Gastrocnemius medialis (tissue), 4 donors: ENCODE data around the gene TCERG1L. TPM values are rescaled to one million over a fixed set of nuclear protein-coding genes. Genes with fewer than 3 reads are reported as not detected.

Experiments used
- ATAC-seq, 2 donors: fragments of 150-250 bp; one replicate each; pipeline ENCODE4 v1.9.1; 2016
- DNase-seq, 2 donors: peaks; one replicate each; pipeline ENCODE4 v3.0.0-alpha.2; 2019
- H3K27ac ChIP-seq, 4 donors: fragments of 200-600 bp; sonication (generic); 1 replicate in 1 of 4; 2 replicates in 3 of 4; pipeline ENCODE4 v1.5.1; 2016 to 2018; ENCODE audit warnings: mild to moderate bottlenecking in 2 of 4, moderate library complexity in 1 of 4
- H3K27me3 ChIP-seq, 3 donors: fragments of 200-600 bp; sonication (generic) in 2 of 3; 1 replicate in 1 of 3; 2 replicates in 2 of 3; pipeline versions ENCODE4 v1.5.1 to v1.6.0; 2016 to 2019; ENCODE audit warnings: mild to moderate bottlenecking in 1 of 3, moderate library complexity in 1 of 3
- H3K36me3 ChIP-seq, 2 donors: fragments of 200-600 bp; sonication (generic) in 1 of 2; one replicate each; pipeline ENCODE4 v1.5.1; 2017 to 2018
- H3K4me1 ChIP-seq, 2 donors: fragments of 200-600 bp; sonication (generic) in 1 of 2; one replicate each; pipeline ENCODE4 v1.5.1; 2016 to 2017; ENCODE audit warnings: mild to moderate bottlenecking in 2 of 2
- H3K4me3 ChIP-seq, 4 donors: fragments of 200-600 bp; sonication (generic) in 3 of 4; 1 replicate in 1 of 4; 2 replicates in 3 of 4; pipeline ENCODE4 v1.5.1; 2016 to 2019; ENCODE audit warnings: mild to moderate bottlenecking in 2 of 4
- H3K9me3 ChIP-seq, 3 donors: fragments of 200-600 bp; sonication (generic) in 2 of 3; 1 replicate in 1 of 3; 2 replicates in 2 of 3; pipeline ENCODE4 v1.5.1; 2016 to 2019
- POLR2A ChIP-seq, 2 donors: fragments of 450-650 bp; IDR thresholded peaks; one replicate each; pipeline ENCODE4 v1.6.1; 2017; ENCODE audit warnings: antibody characterized with exemption in 2 of 2, mild to moderate bottlenecking in 2 of 2, moderate library complexity in 2 of 2
- in situ Hi-C, 4 donors: fragments of 200-750 bp; cut with MboI; loops; one replicate each; pipeline versions ENCODE4 v1.15.0 to v1.8.0; 2017; ENCODE audit warnings: low sequenced_read_pairs in 4 of 4
- intact Hi-C: fragments of 100-400 bp; cut with DNase I; formaldehyde crosslinking; loops from one replicate; pipeline ENCODE4 v1.15.1; 2023; ENCODE audit warnings: low total_unique reads
- total RNA-seq, 4 donors: library from RNA; depleted of rRNA; stranded (reverse); fragments of >200 nt; gene quantifications; one replicate each; pipeline versions ENCODE4 v1.1.0 to v1.2.3, GENCODE V29; 2016
- TF ChIP-seq, protein P1 (sequence below), 5 experiments: fragments of 450-650 bp in 3 of 5; fragments of 200-600 bp in 2 of 5; sonication (generic) in 2 of 5; IDR thresholded peaks in 4 of 5; conservative IDR thresholded peaks in 1 of 5; 1 replicate in 4 of 5; 2 replicates in 1 of 5; pipeline ENCODE4 v1.5.1; 2016 to 2019; ENCODE audit warnings: antibody characterized with exemption in 5 of 5, mild to moderate bottlenecking in 3 of 5, moderate library complexity in 3 of 5

TCERG1L gene
- total RNA-seq, 4 donors from 2014 or later, result not detected

DNA sequence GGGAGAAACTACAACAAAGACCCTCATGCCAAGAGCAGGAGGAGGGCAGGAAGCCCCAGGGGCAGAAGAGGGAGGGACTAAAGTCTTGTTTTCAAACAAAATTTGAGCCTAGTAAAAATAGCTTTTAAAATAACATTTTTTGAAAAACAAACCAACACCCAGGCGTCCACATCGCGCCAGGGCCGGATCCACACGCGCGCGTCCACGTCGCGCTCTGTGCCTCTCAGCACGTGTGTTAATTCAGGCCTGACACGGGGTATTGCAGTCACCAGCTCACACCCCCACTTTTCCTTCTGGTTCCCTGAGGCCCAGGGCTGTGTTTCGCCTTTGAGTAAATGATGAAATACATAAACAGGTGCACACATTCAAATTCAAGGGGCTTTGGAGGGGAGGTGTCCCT, 196.2 kb downstream of the TCERG1L start:
- ATAC-seq (no peak), DNase-seq (no peak)
- in situ Hi-C loops, result no loop called here
- Histone ChIP-seq H3K27me3 (peaks cover 0 to 3% (median 0%) of the 10 kb centered on the region in 3 donors), H3K36me3 (no peaks in the 10 kb centered on the region), H3K4me3 (no peak overlapping the region), H3K27ac (no peak overlapping the region), H3K9me3 (no peaks in the 10 kb centered on the region), H3K4me1 (no peaks in the 10 kb centered on the region)
- intact Hi-C loops, result no loop called here
- TF ChIP-seq, protein P1, sequence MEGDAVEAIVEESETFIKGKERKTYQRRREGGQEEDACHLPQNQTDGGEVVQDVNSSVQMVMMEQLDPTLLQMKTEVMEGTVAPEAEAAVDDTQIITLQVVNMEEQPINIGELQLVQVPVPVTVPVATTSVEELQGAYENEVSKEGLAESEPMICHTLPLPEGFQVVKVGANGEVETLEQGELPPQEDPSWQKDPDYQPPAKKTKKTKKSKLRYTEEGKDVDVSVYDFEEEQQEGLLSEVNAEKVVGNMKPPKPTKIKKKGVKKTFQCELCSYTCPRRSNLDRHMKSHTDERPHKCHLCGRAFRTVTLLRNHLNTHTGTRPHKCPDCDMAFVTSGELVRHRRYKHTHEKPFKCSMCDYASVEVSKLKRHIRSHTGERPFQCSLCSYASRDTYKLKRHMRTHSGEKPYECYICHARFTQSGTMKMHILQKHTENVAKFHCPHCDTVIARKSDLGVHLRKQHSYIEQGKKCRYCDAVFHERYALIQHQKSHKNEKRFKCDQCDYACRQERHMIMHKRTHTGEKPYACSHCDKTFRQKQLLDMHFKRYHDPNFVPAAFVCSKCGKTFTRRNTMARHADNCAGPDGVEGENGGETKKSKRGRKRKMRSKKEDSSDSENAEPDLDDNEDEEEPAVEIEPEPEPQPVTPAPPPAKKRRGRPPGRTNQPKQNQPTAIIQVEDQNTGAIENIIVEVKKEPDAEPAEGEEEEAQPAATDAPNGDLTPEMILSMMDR (IDR thresholded peaks at IDR 0.05 in 4 of 5, conservative IDR thresholded peaks at IDR 0.05 in 1 of 5), result no peak
- TF ChIP-seq POLR2A (IDR thresholded peaks at IDR 0.05), result no peak

DNA sequence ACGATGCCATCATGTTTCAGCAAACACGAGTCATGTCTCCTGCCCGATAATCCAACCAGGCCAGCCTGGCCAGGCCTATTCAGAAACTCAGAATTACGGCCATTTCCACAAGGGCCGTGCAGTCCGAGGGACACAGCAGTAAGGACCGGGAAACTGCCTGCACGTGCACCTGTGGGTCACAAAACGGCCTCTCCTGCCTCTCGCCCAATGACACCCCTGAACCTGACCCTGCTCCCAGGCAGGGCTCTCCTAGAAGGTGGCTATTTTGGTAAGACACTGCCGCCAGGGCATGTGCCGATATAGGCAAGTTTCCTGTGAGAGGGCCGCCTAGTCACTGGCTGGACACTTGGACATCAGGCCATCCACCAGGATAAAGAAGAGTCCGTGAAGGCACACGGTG, 196.7 kb downstream of the TCERG1L start:
- in situ Hi-C loops (no loop called here), intact Hi-C loops (no loop called here)
- ATAC-seq (no peak), DNase-seq (no peak)
- TF ChIP-seq, protein P1 (IDR thresholded peaks at IDR 0.05 in 4 of 5, conservative IDR thresholded peaks at IDR 0.05 in 1 of 5), result no peak
- no peak for TF ChIP-seq POLR2A (IDR thresholded peaks at IDR 0.05)
- H3K27ac ChIP-seq, result no peak overlapping the region
- H3K9me3 ChIP-seq, result no peaks in the 10 kb centered on the region
- H3K27me3 ChIP-seq, result peaks cover 0 to 3% (median 0%) of the 10 kb centered on the region in 3 donors
- no peaks in the 10 kb centered on the region for H3K4me1 ChIP-seq
- H3K4me3 ChIP-seq, result no peak overlapping the region
- no peaks in the 10 kb centered on the region for H3K36me3 ChIP-seq

GRCh38 chr10:131113709-131114291, 197.7 kb downstream of the TCERG1L start:
- no peak for ATAC-seq

DNA sequence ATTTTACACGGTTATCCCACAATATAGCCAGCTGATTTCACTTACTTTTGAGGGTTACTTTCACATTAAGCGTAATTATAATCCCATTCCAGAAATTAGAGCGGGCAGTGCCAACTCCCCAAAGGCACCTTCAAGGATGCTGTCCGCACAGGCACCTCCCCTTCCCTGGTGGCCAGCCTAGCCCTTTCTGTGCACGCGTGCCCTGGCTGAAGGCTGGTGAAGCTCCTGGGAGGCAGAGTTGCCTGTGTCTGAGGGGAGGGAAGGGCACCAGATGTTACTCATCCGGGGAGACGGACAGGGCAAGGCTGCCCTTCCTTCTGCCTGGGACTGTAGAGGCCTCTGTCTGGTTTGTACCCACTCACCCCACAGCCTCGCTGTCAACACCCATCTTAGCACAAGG, 198.4 kb downstream of the TCERG1L start:
- no peak for DNase-seq
- H3K27me3 ChIP-seq, result peaks cover 0 to 3% (median 0%) of the 10 kb centered on the region in 3 donors
- intact Hi-C loops, result no loop called here

More at GRCh38 chr10:131113709-131114291, 197.7 kb downstream of the TCERG1L start:
- H3K4me1 ChIP-seq, result no peaks in the 10 kb centered on the region
- in situ Hi-C loops, result no loop called here
- H3K36me3 ChIP-seq, result no peaks in the 10 kb centered on the region
- intact Hi-C loops, result no loop called here
- no peak for TF ChIP-seq POLR2A (IDR thresholded peaks at IDR 0.05)
- TF ChIP-seq, protein P1 (IDR thresholded peaks at IDR 0.05 in 4 of 5, conservative IDR thresholded peaks at IDR 0.05 in 1 of 5), result no peak
- H3K27ac ChIP-seq, result no peak overlapping the region
- H3K27me3 ChIP-seq, result peaks cover 0 to 3% (median 0%) of the 10 kb centered on the region in 3 donors
- H3K9me3 ChIP-seq, result no peaks in the 10 kb centered on the region
- no peak overlapping the region for H3K4me3 ChIP-seq
- no peak for DNase-seq

More for the DNA sequence above, 198.4 kb downstream of the TCERG1L start:
- TF ChIP-seq, protein P1 (IDR thresholded peaks at IDR 0.05 in 4 of 5, conservative IDR thresholded peaks at IDR 0.05 in 1 of 5), result no peak
- no peak for TF ChIP-seq POLR2A (IDR thresholded peaks at IDR 0.05)
- Histone ChIP-seq H3K36me3 (no peaks in the 10 kb centered on the region), H3K4me1 (no peaks in the 10 kb centered on the region), H3K9me3 (no peaks in the 10 kb centered on the region), H3K4me3 (no peak overlapping the region), H3K27ac (no peak overlapping the region)
- ATAC-seq, result no peak
- in situ Hi-C loops, result no loop called here
